ENCODE data around the gene FAM163A. TPM values are rescaled to one million over a fixed set of nuclear protein-coding genes. Genes with fewer than 3 reads are reported as not detected.

Gene FAM163A
- total and polyA plus RNA-seq, 9 of the 15 experiments (the other 6 are each of a cell fraction or from before 2014, with no cell fraction given) = not detected

DNA sequence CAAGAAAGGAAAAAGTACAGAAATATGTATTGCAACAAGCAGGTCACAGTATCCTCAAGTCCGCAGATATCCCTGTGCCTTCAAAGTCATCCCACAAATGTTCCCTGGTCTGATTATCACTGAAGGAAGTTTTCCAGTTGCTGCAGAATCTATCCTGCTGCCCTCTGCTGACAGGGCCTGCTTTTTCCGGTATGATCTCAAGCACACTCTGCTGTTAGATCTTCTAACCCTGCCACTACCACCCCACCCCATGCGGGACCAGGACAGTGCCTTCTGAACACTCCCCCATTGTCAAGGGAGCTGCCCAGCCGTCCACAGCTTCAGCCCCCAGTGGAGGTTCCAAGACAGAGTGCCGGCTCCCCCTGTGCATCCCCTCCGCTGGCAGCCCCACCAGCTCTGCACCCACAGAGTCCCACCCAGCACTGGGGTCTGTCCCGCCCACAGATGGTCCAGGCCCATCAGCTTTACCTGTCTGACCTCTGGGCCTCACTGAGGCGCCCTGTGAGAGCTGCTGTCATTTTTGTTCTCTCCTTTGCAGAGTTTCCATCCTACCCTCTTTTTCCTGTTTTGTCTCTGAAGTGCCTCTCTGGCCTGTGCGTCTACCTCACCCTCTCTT is 27.9 kb downstream of the FAM163A start:
- no TSS peak for BruUV-seq (replicated peaks)
- Histone ChIP-seq H3K79me2 (ENCODE audit: control insufficient read depth, insufficient read depth, low read length) (no peaks in the 10 kb centered on the region), H3K27ac (ENCODE audit: extremely low read depth, low read depth, low read length) (no peak overlapping the region), H3K4me3 (no peak overlapping the region), H3K9me3 (replicated peaks; ENCODE audit: control insufficient read depth, insufficient read depth, low read depth, low read length) (no peaks in the 10 kb centered on the region), H3K4me2 (ENCODE audit: insufficient read depth, low read length) (no peak overlapping the region), H3K9ac (ENCODE audit: insufficient read depth in 1 of 2, low read depth in 2 of 2, low read length in 2 of 2) (no peak overlapping the region), H3K4me1 (replicated peaks in 1 of 2; ENCODE audit: control insufficient read depth in 2 of 2, insufficient read depth in 2 of 2, low read length in 2 of 2) (no peaks in the 10 kb centered on the region), H4K20me1 (replicated peaks; ENCODE audit: control insufficient read depth, insufficient read depth, low read length) (no peaks in the 10 kb centered on the region), H2AFZ (ENCODE audit: low read depth, low read length) (no peak overlapping the region), H3K9me1 (ENCODE audit: control insufficient read depth, insufficient read depth, low read length) (no peaks in the 10 kb centered on the region), H3K36me3 (ENCODE audit: control insufficient read depth, insufficient read depth, low read length) (no peaks in the 10 kb centered on the region), H3K27me3 (ENCODE audit: control insufficient read depth in 2 of 2, insufficient read depth in 2 of 2, low read length in 2 of 2) (peaks cover 5 to 20% of the 10 kb centered on the region in 2 experiments; a peak in 2 of 5 replicates)
- WGBS (ENCODE audit: insufficient coverage, low coverage, missing lambda C conversion rate) = 1% methylated on average over 9 of the region's 9 CpGs
- CTCF ChIA-PET (ENCODE audit: low intra/inter-chr PET ratio) = no interaction called here
- TF ChIP-seq, protein P1, sequence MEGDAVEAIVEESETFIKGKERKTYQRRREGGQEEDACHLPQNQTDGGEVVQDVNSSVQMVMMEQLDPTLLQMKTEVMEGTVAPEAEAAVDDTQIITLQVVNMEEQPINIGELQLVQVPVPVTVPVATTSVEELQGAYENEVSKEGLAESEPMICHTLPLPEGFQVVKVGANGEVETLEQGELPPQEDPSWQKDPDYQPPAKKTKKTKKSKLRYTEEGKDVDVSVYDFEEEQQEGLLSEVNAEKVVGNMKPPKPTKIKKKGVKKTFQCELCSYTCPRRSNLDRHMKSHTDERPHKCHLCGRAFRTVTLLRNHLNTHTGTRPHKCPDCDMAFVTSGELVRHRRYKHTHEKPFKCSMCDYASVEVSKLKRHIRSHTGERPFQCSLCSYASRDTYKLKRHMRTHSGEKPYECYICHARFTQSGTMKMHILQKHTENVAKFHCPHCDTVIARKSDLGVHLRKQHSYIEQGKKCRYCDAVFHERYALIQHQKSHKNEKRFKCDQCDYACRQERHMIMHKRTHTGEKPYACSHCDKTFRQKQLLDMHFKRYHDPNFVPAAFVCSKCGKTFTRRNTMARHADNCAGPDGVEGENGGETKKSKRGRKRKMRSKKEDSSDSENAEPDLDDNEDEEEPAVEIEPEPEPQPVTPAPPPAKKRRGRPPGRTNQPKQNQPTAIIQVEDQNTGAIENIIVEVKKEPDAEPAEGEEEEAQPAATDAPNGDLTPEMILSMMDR (IDR thresholded peaks at IDR 0.05 in 2 of 3, conservative IDR thresholded peaks at IDR 0.05 in 1 of 3; ENCODE audit: insufficient read depth in 2 of 3, low read depth in 1 of 3, low read length in 3 of 3) = peak in 1 of 3 experiments; percentile 15; a peak in 1 of 6 replicates
- TF ChIP-seq HEY1 (CRISPR knock-in tag; IDR thresholded peaks at IDR 0.05; ENCODE audit: borderline replicate concordance) (no peak), RUNX1 (IDR thresholded peaks at IDR 0.05; ENCODE audit: low read depth) (no peak)
- TF ChIP-seq, protein P2, sequence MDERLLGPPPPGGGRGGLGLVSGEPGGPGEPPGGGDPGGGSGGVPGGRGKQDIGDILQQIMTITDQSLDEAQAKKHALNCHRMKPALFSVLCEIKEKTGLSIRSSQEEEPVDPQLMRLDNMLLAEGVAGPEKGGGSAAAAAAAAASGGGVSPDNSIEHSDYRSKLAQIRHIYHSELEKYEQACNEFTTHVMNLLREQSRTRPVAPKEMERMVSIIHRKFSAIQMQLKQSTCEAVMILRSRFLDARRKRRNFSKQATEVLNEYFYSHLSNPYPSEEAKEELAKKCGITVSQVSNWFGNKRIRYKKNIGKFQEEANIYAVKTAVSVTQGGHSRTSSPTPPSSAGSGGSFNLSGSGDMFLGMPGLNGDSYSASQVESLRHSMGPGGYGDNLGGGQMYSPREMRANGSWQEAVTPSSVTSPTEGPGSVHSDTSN (CRISPR knock-in tag; IDR thresholded peaks at IDR 0.05; ENCODE audit: low read depth) = no peak
- TF ChIP-seq, protein P2 (tag; conservative IDR thresholded peaks at IDR 0.05; ENCODE audit: low read depth) = no peak
- POLR2A ChIA-PET = interaction anchor here (1.0 kb wide), 2 partner anchors 9 to 47 kb away, joined by 3 to 4 read pairs; no protein-coding TSS in a partner anchor
- in situ Hi-C loops (cut with MboI) = no loop called here
- DNase-seq (ENCODE audit: extremely low read depth in 1 of 4, low spot score in 3 of 4) (peak in 1 of 4 experiments; percentile 10), ATAC-seq (no peak), FAIRE-seq (no peak)
- intact Hi-C loops (cut with micrococcal nuclease) = no loop called here
